Measurements from ENCODE around the gene IDUA. TPM values are rescaled to one million over a fixed set of nuclear protein-coding genes. Genes with fewer than 3 reads are reported as not detected.

IDUA gene
- polyA plus RNA-seq, 1 experiment = 13.2 TPM

- CTCF ChIA-PET = no interaction called here
- Histone ChIP-seq H3K4me3 (ENCODE audit: low read depth, low read length) (no peak overlapping the region), H3K27me3 (ENCODE audit: control insufficient read depth, insufficient read depth, low read length) (no peaks in the 10 kb centered on the region), H3K36me3 (ENCODE audit: control insufficient read depth, insufficient read depth, low read length) (peaks cover 7% of the 10 kb centered on the region)
- TF ChIP-seq CTCF (IDR thresholded peaks at IDR 0.05; ENCODE audit: insufficient read depth, low read depth, low read length) = no peak
- POLR2A ChIA-PET = no interaction called here
- no peak for DNase-seq (ENCODE audit: low read depth)
These were observed 41.9 kb downstream of the IDUA start for GRCh38 chr4:1028574-1029220.

- DNase-seq (ENCODE audit: low read depth) = no peak
- no peak for TF ChIP-seq CTCF (IDR thresholded peaks at IDR 0.05; ENCODE audit: insufficient read depth, low read depth, low read length)
- POLR2A ChIA-PET = no interaction called here
- H3K27me3 ChIP-seq (ENCODE audit: control insufficient read depth, insufficient read depth, low read length) = no peaks in the 10 kb centered on the region
- no peak overlapping the region for H3K4me3 ChIP-seq (ENCODE audit: low read depth, low read length)
- H3K36me3 ChIP-seq (ENCODE audit: control insufficient read depth, insufficient read depth, low read length) = peaks cover 7% of the 10 kb centered on the region
- CTCF ChIA-PET = no interaction called here
These were observed 42.7 kb downstream of the IDUA start for GRCh38 chr4:1029529-1029928.

- no peak for TF ChIP-seq CTCF (IDR thresholded peaks at IDR 0.05; ENCODE audit: insufficient read depth, low read depth, low read length)
- H3K36me3 ChIP-seq (ENCODE audit: control insufficient read depth, insufficient read depth, low read length) = peaks cover 7% of the 10 kb centered on the region
- POLR2A ChIA-PET = no interaction called here
- no peak overlapping the region for H3K4me3 ChIP-seq (ENCODE audit: low read depth, low read length)
- DNase-seq (ENCODE audit: low read depth) = no peak
- H3K27me3 ChIP-seq (ENCODE audit: control insufficient read depth, insufficient read depth, low read length) = no peaks in the 10 kb centered on the region
- CTCF ChIA-PET = no interaction called here
These were observed 43.2 kb downstream of the IDUA start for GRCh38 chr4:1030031-1030430.

- no peak for TF ChIP-seq CTCF (IDR thresholded peaks at IDR 0.05; ENCODE audit: insufficient read depth, low read depth, low read length)
- CTCF ChIA-PET = no interaction called here
- H3K4me3 ChIP-seq (ENCODE audit: low read depth, low read length) = no peak overlapping the region
- DNase-seq (ENCODE audit: low read depth) = no peak
- POLR2A ChIA-PET = no interaction called here
- H3K27me3 ChIP-seq (ENCODE audit: control insufficient read depth, insufficient read depth, low read length) = no peaks in the 10 kb centered on the region
- peaks cover 2% of the 10 kb centered on the region for H3K36me3 ChIP-seq (ENCODE audit: control insufficient read depth, insufficient read depth, low read length)
These were observed 43.7 kb downstream of the IDUA start for GRCh38 chr4:1030559-1030958.

- POLR2A ChIA-PET = no interaction called here
- DNase-seq (ENCODE audit: low read depth) = no peak
- no peak for TF ChIP-seq CTCF (IDR thresholded peaks at IDR 0.05; ENCODE audit: insufficient read depth, low read depth, low read length)
- no peaks in the 10 kb centered on the region for H3K27me3 ChIP-seq (ENCODE audit: control insufficient read depth, insufficient read depth, low read length)
- CTCF ChIA-PET = no interaction called here
- no peaks in the 10 kb centered on the region for H3K36me3 ChIP-seq (ENCODE audit: control insufficient read depth, insufficient read depth, low read length)
- H3K4me3 ChIP-seq (ENCODE audit: low read depth, low read length) = no peak overlapping the region
These were observed 44.5 kb downstream of the IDUA start for GRCh38 chr4:1031346-1031745.
